ENCODE data around the gene TTC24. TPM values are rescaled to one million over a fixed set of nuclear protein-coding genes. Genes with fewer than 3 reads are reported as not detected.

TTC24 gene
- total RNA-seq, 3 donors from 2014 or later: not detected

GRCh38 chr1:156616463-156616862, 36.9 kb downstream of the TTC24 start:
- no peaks in the 10 kb centered on the region for H3K4me1 ChIP-seq
- peaks cover 0 to 14% of the 10 kb centered on the region in 2 donors for H3K27me3 ChIP-seq
- TF ChIP-seq POLR2A (IDR thresholded peaks at IDR 0.05) (no peak), POLR2AphosphoS5 (IDR thresholded peaks at IDR 0.05) (no peak)
- TF ChIP-seq, protein P1, sequence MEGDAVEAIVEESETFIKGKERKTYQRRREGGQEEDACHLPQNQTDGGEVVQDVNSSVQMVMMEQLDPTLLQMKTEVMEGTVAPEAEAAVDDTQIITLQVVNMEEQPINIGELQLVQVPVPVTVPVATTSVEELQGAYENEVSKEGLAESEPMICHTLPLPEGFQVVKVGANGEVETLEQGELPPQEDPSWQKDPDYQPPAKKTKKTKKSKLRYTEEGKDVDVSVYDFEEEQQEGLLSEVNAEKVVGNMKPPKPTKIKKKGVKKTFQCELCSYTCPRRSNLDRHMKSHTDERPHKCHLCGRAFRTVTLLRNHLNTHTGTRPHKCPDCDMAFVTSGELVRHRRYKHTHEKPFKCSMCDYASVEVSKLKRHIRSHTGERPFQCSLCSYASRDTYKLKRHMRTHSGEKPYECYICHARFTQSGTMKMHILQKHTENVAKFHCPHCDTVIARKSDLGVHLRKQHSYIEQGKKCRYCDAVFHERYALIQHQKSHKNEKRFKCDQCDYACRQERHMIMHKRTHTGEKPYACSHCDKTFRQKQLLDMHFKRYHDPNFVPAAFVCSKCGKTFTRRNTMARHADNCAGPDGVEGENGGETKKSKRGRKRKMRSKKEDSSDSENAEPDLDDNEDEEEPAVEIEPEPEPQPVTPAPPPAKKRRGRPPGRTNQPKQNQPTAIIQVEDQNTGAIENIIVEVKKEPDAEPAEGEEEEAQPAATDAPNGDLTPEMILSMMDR (IDR thresholded peaks at IDR 0.05): no peak
- H3K36me3 ChIP-seq: no peaks in the 10 kb centered on the region
- no peaks in the 10 kb centered on the region for H3K9me3 ChIP-seq
- intact Hi-C loops (cut with DNase I; ENCODE audit: low total_unique reads): no loop called here
- DNase-seq (ENCODE audit: low spot score in 2 of 2): no peak
- H3K4me3 ChIP-seq: peak overlapping the region in 2 of 3 donors; percentile 19 to 43
- peak overlapping the region; percentile 13 to 81 for H3K27ac ChIP-seq

GRCh38 chr1:156618853-156619581, 39.5 kb downstream of the TTC24 start, which contains the start of gene HAPLN2:
TSS of gene HAPLN2 (plus strand) at chr1:156619415. CDS start at chr1:156623491, 4,076 bp downstream.
- Histone ChIP-seq H3K36me3 (no peaks in the 10 kb centered on the region), H3K27ac (no peak within 1 kb of the TSS), H3K9me3 (no peaks in the 10 kb centered on the region), H3K4me1 (no peaks in the 10 kb centered on the region), H3K4me3 (no peak within 1 kb of the TSS), H3K27me3 (peaks cover 5 to 21% of the 10 kb centered on the region in 2 donors)
- intact Hi-C loops (cut with DNase I; ENCODE audit: low total_unique reads): no loop called here
- TF ChIP-seq POLR2AphosphoS5 (IDR thresholded peaks at IDR 0.05): no peak
- TF ChIP-seq, protein P1 (IDR thresholded peaks at IDR 0.05): peak in 1 of 3 donors; percentile 17
- DNase-seq (ENCODE audit: low spot score in 2 of 2): no peak

GRCh38 chr1:156619582-156619955, 40.0 kb downstream of the TTC24 start:
- TF ChIP-seq POLR2AphosphoS5 (IDR thresholded peaks at IDR 0.05): no peak
- TF ChIP-seq POLR2A (IDR thresholded peaks at IDR 0.05): no peak
- TF ChIP-seq, protein P1 (IDR thresholded peaks at IDR 0.05): no peak
- Histone ChIP-seq H3K27me3 (peaks cover 5 to 26% of the 10 kb centered on the region in 2 donors), H3K4me3 (no peak overlapping the region), H3K27ac (no peak overlapping the region), H3K36me3 (no peaks in the 10 kb centered on the region), H3K9me3 (no peaks in the 10 kb centered on the region), H3K4me1 (peaks cover 5% of the 10 kb centered on the region in 2 donors)
- intact Hi-C loops (cut with DNase I; ENCODE audit: low total_unique reads): no loop called here
- DNase-seq (ENCODE audit: low spot score in 2 of 2): no peak

GRCh38 chr1:156622581-156623297, 43.2 kb downstream of the TTC24 start:
- Histone ChIP-seq H3K9me3 (no peaks in the 10 kb centered on the region), H3K36me3 (no peaks in the 10 kb centered on the region), H3K4me3 (no peak overlapping the region), H3K4me1 (peaks cover 11 to 16% of the 10 kb centered on the region in 2 donors), H3K27ac (no peak overlapping the region), H3K27me3 (peaks cover 15 to 53% of the 10 kb centered on the region in 2 donors)
- DNase-seq (ENCODE audit: low spot score in 2 of 2): no peak
- intact Hi-C loops (cut with DNase I; ENCODE audit: low total_unique reads): no loop called here
- TF ChIP-seq POLR2AphosphoS5 (IDR thresholded peaks at IDR 0.05): no peak
- TF ChIP-seq, protein P1 (IDR thresholded peaks at IDR 0.05): no peak
- no peak for TF ChIP-seq POLR2A (IDR thresholded peaks at IDR 0.05)

Measured in breast epithelium (tissue), 4 donors.